Subcutaneous abdominal adipose tissue (tissue), 5 donors: ENCODE results near the gene BMP7.

Experiments used
- H3K27ac ChIP-seq: one replicate; pipeline ENCODE4 v1.7.0; 2013; ENCODE audit warnings: low read depth, mild to moderate bottlenecking, inconsistent platforms, low read length, moderate library complexity
- H3K27me3 ChIP-seq, 5 donors: one replicate each; pipeline ENCODE4 v1.7.0; 2013; ENCODE audit warnings: low read length in 5 of 5, inconsistent platforms in 1 of 5; ENCODE audit not compliant: control insufficient read depth in 5 of 5, insufficient read depth in 4 of 5
- H3K36me3 ChIP-seq, 5 donors: one replicate each; pipeline ENCODE4 v1.7.0; 2013; ENCODE audit warnings: low read length in 5 of 5; ENCODE audit not compliant: control insufficient read depth in 5 of 5, insufficient read depth in 5 of 5
- H3K4me1 ChIP-seq, 5 donors: one replicate each; pipeline ENCODE4 v1.7.0; 2013; ENCODE audit warnings: low read length in 5 of 5, mild to moderate bottlenecking in 3 of 5, moderate library complexity in 1 of 5; ENCODE audit not compliant: control insufficient read depth in 5 of 5, insufficient read depth in 5 of 5
- H3K4me3 ChIP-seq, 5 donors: one replicate each; pipeline ENCODE4 v1.7.0; 2013; ENCODE audit warnings: low read length in 5 of 5, low read depth in 1 of 5
- H3K9ac ChIP-seq, 5 donors: one replicate each; pipeline ENCODE4 v1.7.0; 2013; ENCODE audit warnings: low read length in 5 of 5, mild to moderate bottlenecking in 4 of 5, moderate library complexity in 3 of 5
- H3K9me3 ChIP-seq, 5 donors: one replicate each; pipeline ENCODE4 v1.7.0; 2013; ENCODE audit warnings: low read length in 5 of 5; ENCODE audit not compliant: control insufficient read depth in 5 of 5
- donor health status: healthy.
- donor health status: healthy.
- donor health status: healthy.
- donor health status: healthy.
- donor health status: healthy.

Gene BMP7

GRCh38 chr20:57278457-57278856, 12.0 kb upstream of the BMP7 start:
- no peak overlapping the region for H3K27ac ChIP-seq
- H3K9me3 ChIP-seq: no peaks in the 10 kb centered on the region
- no peak overlapping the region for H3K4me3 ChIP-seq
- H3K9ac ChIP-seq: no peak overlapping the region
- no peaks in the 10 kb centered on the region for H3K4me1 ChIP-seq
- H3K27me3 ChIP-seq: peaks cover 4 to 22% (median 9%) of the 10 kb centered on the region in 5 donors
- H3K36me3 ChIP-seq: no peaks in the 10 kb centered on the region

- no peak overlapping the region for H3K4me3 ChIP-seq
- H3K36me3 ChIP-seq: no peaks in the 10 kb centered on the region
- no peaks in the 10 kb centered on the region for H3K9me3 ChIP-seq
- no peak overlapping the region for H3K27ac ChIP-seq
- no peak overlapping the region for H3K9ac ChIP-seq
- no peaks in the 10 kb centered on the region for H3K4me1 ChIP-seq
- peaks cover 2 to 19% (median 8%) of the 10 kb centered on the region in 5 donors for H3K27me3 ChIP-seq
Observed at GRCh38 chr20:57277398-57278105, 11.1 kb upstream of the BMP7 start.

GRCh38 chr20:57276221-57276620, 9.8 kb upstream of the BMP7 start:
- peaks cover 2 to 19% (median 9%) of the 10 kb centered on the region in 5 donors for H3K27me3 ChIP-seq

GRCh38 chr20:57275813-57276212, 9.4 kb upstream of the BMP7 start:
- H3K4me3 ChIP-seq: no peak overlapping the region
- no peak overlapping the region for H3K27ac ChIP-seq
- H3K27me3 ChIP-seq: peaks cover 2 to 19% (median 9%) of the 10 kb centered on the region in 5 donors
- no peaks in the 10 kb centered on the region for H3K4me1 ChIP-seq
- H3K9me3 ChIP-seq: no peaks in the 10 kb centered on the region
- H3K9ac ChIP-seq: no peak overlapping the region
- H3K36me3 ChIP-seq: no peaks in the 10 kb centered on the region

More at GRCh38 chr20:57276221-57276620, 9.8 kb upstream of the BMP7 start:
- H3K9ac ChIP-seq: no peak overlapping the region
- H3K27ac ChIP-seq: no peak overlapping the region
- no peaks in the 10 kb centered on the region for H3K36me3 ChIP-seq
- no peaks in the 10 kb centered on the region for H3K4me1 ChIP-seq
- H3K9me3 ChIP-seq: no peaks in the 10 kb centered on the region
- no peak overlapping the region for H3K4me3 ChIP-seq

GRCh38 chr20:57275334-57275733, 8.9 kb upstream of the BMP7 start:
- no peak overlapping the region for H3K9ac ChIP-seq
- H3K27me3 ChIP-seq: peaks cover 2 to 17% (median 9%) of the 10 kb centered on the region in 5 donors
- no peak overlapping the region for H3K4me3 ChIP-seq
- H3K9me3 ChIP-seq: no peaks in the 10 kb centered on the region
- no peaks in the 10 kb centered on the region for H3K4me1 ChIP-seq
- H3K36me3 ChIP-seq: no peaks in the 10 kb centered on the region
- H3K27ac ChIP-seq: no peak overlapping the region

- no peak overlapping the region for H3K4me3 ChIP-seq
- H3K4me1 ChIP-seq: no peaks in the 10 kb centered on the region
- no peaks in the 10 kb centered on the region for H3K9me3 ChIP-seq
- no peaks in the 10 kb centered on the region for H3K36me3 ChIP-seq
- no peak overlapping the region for H3K27ac ChIP-seq
- no peak overlapping the region for H3K9ac ChIP-seq
- H3K27me3 ChIP-seq: peaks cover 2 to 14% (median 9%) of the 10 kb centered on the region in 5 donors
Observed at GRCh38 chr20:57274846-57275245, 8.4 kb upstream of the BMP7 start.

- Histone ChIP-seq H3K4me3 (no peak overlapping the region), H3K4me1 (no peaks in the 10 kb centered on the region), H3K9me3 (no peaks in the 10 kb centered on the region), H3K36me3 (no peaks in the 10 kb centered on the region), H3K9ac (no peak overlapping the region), H3K27ac (no peak overlapping the region), H3K27me3 (peaks cover 2 to 12% (median 8%) of the 10 kb centered on the region in 5 donors)
Observed at GRCh38 chr20:57274299-57274698, 7.9 kb upstream of the BMP7 start.

- Histone ChIP-seq H3K36me3 (no peaks in the 10 kb centered on the region), H3K27me3 (peaks cover 4 to 21% (median 17%) of the 10 kb centered on the region in 5 donors), H3K27ac (no peak overlapping the region), H3K9me3 (no peaks in the 10 kb centered on the region), H3K9ac (no peak overlapping the region), H3K4me3 (no peak overlapping the region), H3K4me1 (no peaks in the 10 kb centered on the region)
Observed at GRCh38 chr20:57272883-57273535, 6.6 kb upstream of the BMP7 start.

GRCh38 chr20:57270204-57270984, 4.0 kb upstream of the BMP7 start:
- Histone ChIP-seq H3K4me1 (peaks cover 0 to 5% (median 0%) of the 10 kb centered on the region in 5 donors), H3K9me3 (no peaks in the 10 kb centered on the region), H3K27me3 (peaks cover 9 to 37% (median 33%) of the 10 kb centered on the region in 5 donors), H3K27ac (no peak overlapping the region), H3K4me3 (no peak overlapping the region), H3K36me3 (no peaks in the 10 kb centered on the region), H3K9ac (no peak overlapping the region)
